ENCODE results near the gene MCU. TPM values are rescaled to one million over a fixed set of nuclear protein-coding genes. Genes with fewer than 3 reads are reported as not detected.

The MCU gene
- polyA plus RNA-seq, 1 of the 3 experiments (the other 2 are of a cell fraction): 20.6 TPM

GRCh38 chr10:72830625-72831024 is 138.7 kb downstream of the MCU start:
- 0 out of 2 replicates have a peak, but pooled peaks cover 4% of the 10 kb centered on the region for H3K79me2 ChIP-seq (ENCODE audit: insufficient read depth)
- H4K20me1 ChIP-seq (ENCODE audit: insufficient read depth): no peaks in the 10 kb centered on the region
- no peak for TF ChIP-seq RXRA (IDR thresholded peaks at IDR 0.05; ENCODE audit: borderline replicate concordance, low read depth)
- no peak for TF ChIP-seq EP300 (IDR thresholded peaks at IDR 0.05; ENCODE audit: borderline replicate concordance in 1 of 2, low read depth in 1 of 2, low read length in 1 of 2)
- no peak for TF ChIP-seq SIN3A (IDR thresholded peaks at IDR 0.05; ENCODE audit: borderline replicate concordance, low read depth, low read length)
- no peak for TF ChIP-seq MXI1 (IDR thresholded peaks at IDR 0.05; ENCODE audit: low read depth, low read length)
- TF ChIP-seq CHD2 (IDR thresholded peaks at IDR 0.05; ENCODE audit: low read length, partially characterized antibody): no peak
- TF ChIP-seq RCOR1 (IDR thresholded peaks at IDR 0.05; ENCODE audit: low read length): no peak
- TF ChIP-seq FOXM1 (IDR thresholded peaks at IDR 0.05; ENCODE audit: low read depth): no peak
- no peak for TF ChIP-seq PBX3 (IDR thresholded peaks at IDR 0.05)
- no peak for TF ChIP-seq RFX5 (IDR thresholded peaks at IDR 0.05; ENCODE audit: low read length)
- TF ChIP-seq JUND (IDR thresholded peaks at IDR 0.05): no peak
- no peak for TF ChIP-seq POLR2AphosphoS5 (IDR thresholded peaks at IDR 0.05; ENCODE audit: low read depth, low read length)
- no peak for TF ChIP-seq USF2 (IDR thresholded peaks at IDR 0.05; ENCODE audit: borderline replicate concordance, low read depth, low read length)
- TF ChIP-seq CTCF (IDR thresholded peaks at IDR 0.05): no peak
- no peak for TF ChIP-seq YY1 (IDR thresholded peaks at IDR 0.05; ENCODE audit: low read depth)
- no peak for TF ChIP-seq IRF3 (IDR thresholded peaks at IDR 0.05; ENCODE audit: low read depth, low read length)
- TF ChIP-seq EZH2phosphoT487 (IDR thresholded peaks at IDR 0.05; ENCODE audit: borderline replicate concordance, low read depth): no peak
- no peak for TF ChIP-seq REST (IDR thresholded peaks at IDR 0.05; ENCODE audit: low read depth, low read length)
- no peak for TF ChIP-seq TEAD4 (IDR thresholded peaks at IDR 0.05; ENCODE audit: borderline replicate concordance, insufficient read depth)
- no peak for DNase-seq
- H3K4me3 ChIP-seq (ENCODE audit: low read depth in 2 of 2, low read length in 1 of 2): no peak overlapping the region
- no peak overlapping the region for H3K4me2 ChIP-seq
- no peak overlapping the region for H2AFZ ChIP-seq (ENCODE audit: low read depth)
- WGBS (ENCODE audit: low lambda C conversion rate): 88% methylated on average over 2 of the region's 2 CpGs
- peaks cover 0 to 6% of the 10 kb centered on the region in 2 experiments for H3K36me3 ChIP-seq (replicated peaks in 1 of 2; ENCODE audit: control insufficient read depth in 1 of 2, insufficient read depth in 2 of 2, low read length in 1 of 2)
- CTCF ChIA-PET: interaction anchor here (0.9 to 7.0 kb wide), 4 partner anchors 11 to 465 kb away, joined by 3 to 90 read pairs (median 4); no protein-coding TSS in a partner anchor
- POLR2A ChIA-PET: no interaction called here
- no peak overlapping the region for H3K27ac ChIP-seq (ENCODE audit: low read depth in 2 of 2, low read length in 1 of 2)
- H3K4me1 ChIP-seq (ENCODE audit: control insufficient read depth in 1 of 2, insufficient read depth in 2 of 2, low read depth in 1 of 2, low read length in 1 of 2): peaks cover 0 to 10% of the 10 kb centered on the region in 2 experiments; a peak in 2 of 4 replicates
- H3K27me3 ChIP-seq (ENCODE audit: insufficient read depth): no peaks in the 10 kb centered on the region
- 0 out of 2 replicates have a peak, but pooled peaks cover 3% of the 10 kb centered on the region for H3K9me2 ChIP-seq
- no peak overlapping the region for H3K9ac ChIP-seq
- peaks cover 4% of the 10 kb centered on the region for H3F3A ChIP-seq (replicated peaks; ENCODE audit: insufficient read depth)
- H3K9me3 ChIP-seq: no peaks in the 10 kb centered on the region

Measured in SK-N-SH (cell line).